ENCODE measurements around the gene NDUFB6.
A peak's percentile ranks its signal among the peaks of the same experiment; 100 is the strongest.
"Not testable (repeated sequence)": the region's sequence is repeated elsewhere in the genome, so short reads cannot be mapped to it uniquely, and the experiment has no call there.

NDUFB6 gene

DNA sequence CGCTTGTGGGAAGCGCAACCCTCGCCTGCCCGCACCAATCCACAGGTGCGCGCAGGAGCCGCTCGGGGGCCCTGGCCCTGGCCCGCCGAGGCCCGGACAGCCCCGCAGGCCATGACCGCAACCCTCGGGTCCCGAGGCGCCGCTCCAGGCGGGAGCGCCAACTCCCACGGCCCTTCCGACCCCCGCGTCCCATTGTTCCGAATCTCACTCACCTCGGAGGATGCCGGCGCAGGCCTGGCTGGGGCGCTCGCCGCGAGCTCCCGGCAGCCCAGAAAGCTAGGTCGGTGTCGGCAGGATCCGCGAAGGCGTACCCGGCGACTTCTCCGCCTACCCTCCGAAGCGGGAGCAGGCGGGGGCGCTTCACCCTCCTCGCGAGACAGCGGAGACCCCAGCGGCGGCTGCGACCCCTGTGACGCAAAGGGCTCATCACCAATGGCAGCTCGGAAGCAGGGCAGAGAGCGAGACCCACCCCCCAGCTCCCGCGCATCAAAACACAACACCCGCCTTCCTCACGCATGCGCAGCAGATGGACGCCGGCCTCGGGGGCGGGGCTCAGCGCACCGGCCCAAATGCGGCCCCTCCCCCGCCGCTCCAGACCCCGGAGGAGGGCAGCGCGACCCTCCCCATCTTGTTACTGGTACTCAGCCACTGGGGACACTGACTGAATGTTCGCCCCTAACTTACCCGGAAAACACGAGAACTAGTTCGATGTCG lies 22.2 kb downstream of the NDUFB6 start:
- Histone ChIP-seq H3K27me3 (ENCODE audit: insufficient read depth, poor library complexity, severe bottlenecking) (no peaks in the 10 kb centered on the region), H3K9me3 (ENCODE audit: severe bottlenecking) (no peaks in the 10 kb centered on the region), H3K4me1 (ENCODE audit: insufficient read depth, poor library complexity, severe bottlenecking) (peaks cover 12% of the 10 kb centered on the region), H3K27ac (ENCODE audit: poor library complexity, severe bottlenecking) (peak overlapping the region; percentile 75), H3K36me3 (ENCODE audit: low read depth) (peaks cover 41% of the 10 kb centered on the region), H3K4me3 (ENCODE audit: severe bottlenecking) (peak overlapping the region; percentile 95)
- ATAC-seq (ENCODE audit: low read depth) = peak; percentile 66
- peak; percentile 90 for DNase-seq (ENCODE audit: low spot score)
- TF ChIP-seq, protein P1, sequence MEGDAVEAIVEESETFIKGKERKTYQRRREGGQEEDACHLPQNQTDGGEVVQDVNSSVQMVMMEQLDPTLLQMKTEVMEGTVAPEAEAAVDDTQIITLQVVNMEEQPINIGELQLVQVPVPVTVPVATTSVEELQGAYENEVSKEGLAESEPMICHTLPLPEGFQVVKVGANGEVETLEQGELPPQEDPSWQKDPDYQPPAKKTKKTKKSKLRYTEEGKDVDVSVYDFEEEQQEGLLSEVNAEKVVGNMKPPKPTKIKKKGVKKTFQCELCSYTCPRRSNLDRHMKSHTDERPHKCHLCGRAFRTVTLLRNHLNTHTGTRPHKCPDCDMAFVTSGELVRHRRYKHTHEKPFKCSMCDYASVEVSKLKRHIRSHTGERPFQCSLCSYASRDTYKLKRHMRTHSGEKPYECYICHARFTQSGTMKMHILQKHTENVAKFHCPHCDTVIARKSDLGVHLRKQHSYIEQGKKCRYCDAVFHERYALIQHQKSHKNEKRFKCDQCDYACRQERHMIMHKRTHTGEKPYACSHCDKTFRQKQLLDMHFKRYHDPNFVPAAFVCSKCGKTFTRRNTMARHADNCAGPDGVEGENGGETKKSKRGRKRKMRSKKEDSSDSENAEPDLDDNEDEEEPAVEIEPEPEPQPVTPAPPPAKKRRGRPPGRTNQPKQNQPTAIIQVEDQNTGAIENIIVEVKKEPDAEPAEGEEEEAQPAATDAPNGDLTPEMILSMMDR (IDR thresholded peaks at IDR 0.05; ENCODE audit: poor library complexity, severe bottlenecking) = no peak

DNA sequence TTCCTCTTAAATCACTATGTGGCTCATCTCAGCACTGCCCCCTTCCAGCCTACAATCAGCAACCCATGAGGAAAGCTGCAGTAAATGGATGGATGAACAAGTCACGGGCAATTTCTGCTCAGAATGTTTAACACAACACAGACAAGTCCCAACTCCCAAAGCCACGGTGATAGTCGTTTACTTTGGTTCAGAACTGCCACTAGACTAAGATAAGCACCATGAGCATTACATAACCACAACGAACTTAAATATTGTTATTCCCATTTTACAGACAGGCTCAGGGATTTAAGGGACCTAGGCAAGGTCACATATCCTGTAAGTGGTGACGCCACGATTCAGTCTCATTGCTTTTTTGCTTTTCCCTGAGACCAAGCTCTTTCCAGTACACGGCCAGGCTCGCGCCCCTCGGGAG lies 22.8 kb downstream of the NDUFB6 start:
- Histone ChIP-seq H3K27me3 (ENCODE audit: insufficient read depth, poor library complexity, severe bottlenecking) (no peaks in the 10 kb centered on the region), H3K4me3 (ENCODE audit: severe bottlenecking) (peak overlapping the region; percentile 95), H3K4me1 (ENCODE audit: insufficient read depth, poor library complexity, severe bottlenecking) (peaks cover 12% of the 10 kb centered on the region), H3K36me3 (ENCODE audit: low read depth) (peaks cover 41% of the 10 kb centered on the region), H3K27ac (ENCODE audit: poor library complexity, severe bottlenecking) (peak overlapping the region; percentile 75), H3K9me3 (ENCODE audit: severe bottlenecking) (no peaks in the 10 kb centered on the region)
- DNase-seq (ENCODE audit: low spot score) (no peak), ATAC-seq (ENCODE audit: low read depth) (no peak)
- TF ChIP-seq, protein P1 (IDR thresholded peaks at IDR 0.05; ENCODE audit: poor library complexity, severe bottlenecking) = no peak

DNA sequence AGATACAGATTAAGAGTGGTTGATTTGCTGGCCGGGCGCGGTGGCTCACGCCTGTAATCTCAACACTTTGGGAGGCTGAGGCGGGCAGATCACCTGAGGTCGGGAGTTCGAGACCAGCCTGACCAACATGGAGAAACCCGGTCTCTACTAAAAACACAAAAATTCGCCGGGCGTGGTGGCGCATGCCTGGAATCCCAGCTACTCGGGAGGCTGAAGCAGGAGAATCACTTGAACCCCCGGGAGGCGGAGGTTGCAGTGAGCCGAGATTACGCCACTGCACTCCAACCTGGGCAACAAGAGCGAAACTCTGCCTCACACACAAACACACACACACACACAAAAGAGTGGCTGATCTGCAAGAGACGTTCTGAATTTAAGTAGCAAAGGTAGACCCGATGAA lies 24.7 kb downstream of the NDUFB6 start:
- DNase-seq (ENCODE audit: low spot score); H3K27ac ChIP-seq (ENCODE audit: poor library complexity, severe bottlenecking); H3K4me1 ChIP-seq (ENCODE audit: insufficient read depth, poor library complexity, severe bottlenecking); H3K4me3 ChIP-seq (ENCODE audit: severe bottlenecking); ATAC-seq (ENCODE audit: low read depth); H3K27me3 ChIP-seq (ENCODE audit: insufficient read depth, poor library complexity, severe bottlenecking); H3K9me3 ChIP-seq (ENCODE audit: severe bottlenecking): not testable (repeated sequence)
- H3K36me3 ChIP-seq (ENCODE audit: low read depth) = peaks cover 45% of the 10 kb centered on the region

DNA sequence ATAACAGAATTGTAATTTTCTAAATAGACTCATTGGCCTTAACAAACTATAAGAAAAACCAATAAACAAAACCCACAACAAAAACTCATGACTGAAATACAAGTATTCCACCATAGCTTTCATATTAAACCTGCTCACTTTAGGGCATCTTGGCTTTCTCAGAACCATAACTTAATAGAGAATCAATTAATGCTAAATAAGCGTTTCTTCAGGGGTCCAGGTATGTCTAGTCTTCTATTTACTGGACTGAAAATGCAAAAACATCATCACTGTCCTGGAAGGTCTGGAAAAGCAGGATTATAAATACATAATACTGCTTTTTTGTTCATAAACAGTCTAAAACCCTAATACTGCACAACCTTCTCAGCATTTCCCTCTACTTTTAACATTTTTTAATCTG lies 27.1 kb downstream of the NDUFB6 start:
- Histone ChIP-seq H3K9me3 (ENCODE audit: severe bottlenecking) (no peaks in the 10 kb centered on the region), H3K27ac (ENCODE audit: poor library complexity, severe bottlenecking) (no peak overlapping the region), H3K27me3 (ENCODE audit: insufficient read depth, poor library complexity, severe bottlenecking) (no peaks in the 10 kb centered on the region), H3K4me3 (ENCODE audit: severe bottlenecking) (no peak overlapping the region), H3K36me3 (ENCODE audit: low read depth) (peaks cover 65% of the 10 kb centered on the region), H3K4me1 (ENCODE audit: insufficient read depth, poor library complexity, severe bottlenecking) (peaks cover 7% of the 10 kb centered on the region)
- ATAC-seq (ENCODE audit: low read depth) (no peak), DNase-seq (ENCODE audit: low spot score) (no peak)
- TF ChIP-seq, protein P1 (IDR thresholded peaks at IDR 0.05; ENCODE audit: poor library complexity, severe bottlenecking) = no peak

DNA sequence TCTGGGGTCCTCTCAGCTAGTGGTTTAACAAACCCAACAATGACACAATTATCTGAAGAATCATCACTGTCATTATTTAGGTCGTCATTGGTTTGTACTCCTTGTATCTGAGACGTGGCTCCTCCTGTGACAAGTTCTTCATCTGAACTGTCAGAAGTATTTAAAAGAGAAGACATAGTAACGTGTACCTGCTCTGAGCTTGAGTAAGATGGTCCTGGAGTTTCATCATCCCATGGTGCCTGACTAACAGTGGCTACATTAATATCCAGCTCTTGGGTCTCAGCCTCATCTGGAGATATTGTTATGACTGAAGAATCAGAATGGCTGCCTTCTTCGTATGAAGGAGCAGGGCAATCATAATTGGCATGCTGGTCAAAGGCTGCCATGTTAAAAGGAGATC lies 29.9 kb downstream of the NDUFB6 start:
- TF ChIP-seq, protein P1 (IDR thresholded peaks at IDR 0.05; ENCODE audit: poor library complexity, severe bottlenecking) = no peak
- peaks cover 51% of the 10 kb centered on the region for H3K36me3 ChIP-seq (ENCODE audit: low read depth)
- no peak for DNase-seq (ENCODE audit: low spot score)

More for the DNA sequence above, 29.9 kb downstream of the NDUFB6 start:
- no peak overlapping the region for H3K27ac ChIP-seq (ENCODE audit: poor library complexity, severe bottlenecking)
- H3K9me3 ChIP-seq (ENCODE audit: severe bottlenecking) = no peaks in the 10 kb centered on the region
- no peak for ATAC-seq (ENCODE audit: low read depth)
- H3K4me3 ChIP-seq (ENCODE audit: severe bottlenecking) = no peak overlapping the region
- H3K4me1 ChIP-seq (ENCODE audit: insufficient read depth, poor library complexity, severe bottlenecking) = no peaks in the 10 kb centered on the region
- H3K27me3 ChIP-seq (ENCODE audit: insufficient read depth, poor library complexity, severe bottlenecking) = no peaks in the 10 kb centered on the region
